HepG2 (cell line): ENCODE measurements around the gene ITGB5. TPM values are rescaled to one million over a fixed set of nuclear protein-coding genes. Genes with fewer than 3 reads are reported as not detected.

Experiments
- ARNT2 ChIP-seq: sonication (generic); formaldehyde crosslinking; IDR thresholded peaks from 2 replicates; pipeline ENCODE4 v1.8.0; 2022; ENCODE audit warnings: mild to moderate bottlenecking, low read depth, missing genetic modification reagents, moderate library complexity
- NRL ChIP-seq: sonication (generic); formaldehyde crosslinking; IDR thresholded peaks from 2 replicates; pipeline ENCODE4 v1.5.0; 2020; ENCODE audit warnings: missing genetic modification reagents, mild to moderate bottlenecking, moderate library complexity, borderline replicate concordance
- POLR2AphosphoS2 ChIP-seq: IDR thresholded peaks from 2 replicates; pipeline ENCODE4 v1.6.1; 2011; ENCODE audit warnings: low read depth, low read length, improper control_type of control experiment
- PPARG ChIP-seq: conservative IDR thresholded peaks from 2 replicates; pipeline ENCODE4 v1.6.1; 2016; ENCODE audit warnings: missing biosample characterization, missing genetic modification reagents
- PRMT3 ChIP-seq: sonication (generic); formaldehyde crosslinking; IDR thresholded peaks from 2 replicates; pipeline ENCODE4 v1.8.1; 2022; ENCODE audit warnings: low read depth, mild to moderate bottlenecking, moderate library complexity, missing genetic modification reagents, borderline replicate concordance
- RFXAP ChIP-seq: sonication (generic); formaldehyde crosslinking; IDR thresholded peaks from 2 replicates; pipeline ENCODE4 v1.4.0; 2020; ENCODE audit warnings: missing genetic modification reagents, borderline replicate concordance
- SRSF1 ChIP-seq: fragments of 200-400 bp; formaldehyde crosslinking; optimal IDR thresholded peaks from 2 replicates; pipeline ENCODE3; 2017; ENCODE audit warnings: mild to moderate bottlenecking, low read depth, low read length, moderate library complexity
- TMF1 ChIP-seq: sonication (generic); formaldehyde crosslinking; IDR thresholded peaks from 2 replicates; pipeline ENCODE4 v1.8.1; 2022; ENCODE audit warnings: low read depth, missing genetic modification reagents
- ZC3H4 ChIP-seq: sonication (generic); formaldehyde crosslinking; IDR thresholded peaks from 2 replicates; pipeline ENCODE4 v1.4.0; 2020; ENCODE audit warnings: missing genetic modification reagents, borderline replicate concordance
- ZNF225 ChIP-seq: sonication (generic); formaldehyde crosslinking; IDR thresholded peaks from 2 replicates; pipeline ENCODE4 v1.4.0; 2020; ENCODE audit warnings: mild to moderate bottlenecking, missing genetic modification reagents
- ZNF431 ChIP-seq: sonication (generic); formaldehyde crosslinking; IDR thresholded peaks from 2 replicates; pipeline ENCODE4 v1.9.0; 2022; ENCODE audit warnings: missing genetic modification reagents, low read depth, mild to moderate bottlenecking, borderline replicate concordance
- ZNF709 ChIP-seq: sonication (generic); formaldehyde crosslinking; IDR thresholded peaks from 2 replicates; pipeline ENCODE4 v1.5.0; 2020; ENCODE audit warnings: mild to moderate bottlenecking, missing genetic modification reagents
- ZNF724P ChIP-seq: sonication (generic); formaldehyde crosslinking; IDR thresholded peaks from 2 replicates; pipeline ENCODE4 v1.8.0; 2022; ENCODE audit warnings: missing genetic modification reagents, borderline replicate concordance
- polyA plus RNA-seq, 8 experiments: library from polyadenylated mRNA; depleted of rRNA in 3 of 8; stranded (reverse) in 7 of 8; unstranded in 1 of 8; fragments of >200 nt; fragmentation: Illumina TruSeq in 4 of 8; extraction: Trizol in 4 of 8; gene quantifications; 2 replicates each; pipeline versions ENCODE4 v1.2.1 to v1.2.3, GENCODE V29; 2011 to 2016; ENCODE audit warnings: low read depth in 4 of 8, missing spikeins in 1 of 8, mixed read lengths in 1 of 8; ENCODE audit not compliant: insufficient read depth in 1 of 8
- total RNA-seq, 5 experiments: library from RNA; depleted of rRNA; stranded (reverse); fragments of >200 nt; fragmentation: Illumina TruSeq; extraction: Trizol; gene quantifications; 2 replicates each; pipeline ENCODE4 v1.2.3, GENCODE V29; 2016; ENCODE audit warnings: low read depth in 1 of 5
- TF ChIP-seq, protein P1 (sequence below): sonication (generic); formaldehyde crosslinking; IDR thresholded peaks from one replicate; pipeline ENCODE4 v1.5.1; 2020; ENCODE audit warnings: mild to moderate bottlenecking, missing genetic modification reagents; ENCODE audit errors: not compliant biosample characterization
- TF ChIP-seq, protein P2 (sequence below): sonication (generic); formaldehyde crosslinking; conservative IDR thresholded peaks from 2 replicates; pipeline ENCODE4 v1.8.0; 2022; ENCODE audit warnings: low read depth, missing genetic modification reagents
- TF ChIP-seq, protein P3 (sequence below): sonication (generic); formaldehyde crosslinking; IDR thresholded peaks from 2 replicates; pipeline ENCODE4 v1.4.0; 2020; ENCODE audit warnings: missing genetic modification reagents

The ITGB5 gene
- total and polyA plus RNA-seq, 2 of the 13 experiments (the other 11 are each of a cell fraction or from before 2014, with no cell fraction given) = 74.1 to 343 TPM

GRCh38 chr3:124887177-124887931, at the start of gene ITGB5 (continued):
- no peak for TF ChIP-seq ZNF724P (CRISPR knock-in tag)
- no peak for TF ChIP-seq POLR2AphosphoS2
- peak; percentile 52 for TF ChIP-seq NRL (CRISPR knock-in tag)
- TF ChIP-seq RFXAP (CRISPR knock-in tag) = 0 out of 2 replicates have a peak, but pooled peaks have one; percentile 40
- peak; percentile 43; the same call in 1 of the 2 replicates for TF ChIP-seq PPARG
- TF ChIP-seq, protein P1, sequence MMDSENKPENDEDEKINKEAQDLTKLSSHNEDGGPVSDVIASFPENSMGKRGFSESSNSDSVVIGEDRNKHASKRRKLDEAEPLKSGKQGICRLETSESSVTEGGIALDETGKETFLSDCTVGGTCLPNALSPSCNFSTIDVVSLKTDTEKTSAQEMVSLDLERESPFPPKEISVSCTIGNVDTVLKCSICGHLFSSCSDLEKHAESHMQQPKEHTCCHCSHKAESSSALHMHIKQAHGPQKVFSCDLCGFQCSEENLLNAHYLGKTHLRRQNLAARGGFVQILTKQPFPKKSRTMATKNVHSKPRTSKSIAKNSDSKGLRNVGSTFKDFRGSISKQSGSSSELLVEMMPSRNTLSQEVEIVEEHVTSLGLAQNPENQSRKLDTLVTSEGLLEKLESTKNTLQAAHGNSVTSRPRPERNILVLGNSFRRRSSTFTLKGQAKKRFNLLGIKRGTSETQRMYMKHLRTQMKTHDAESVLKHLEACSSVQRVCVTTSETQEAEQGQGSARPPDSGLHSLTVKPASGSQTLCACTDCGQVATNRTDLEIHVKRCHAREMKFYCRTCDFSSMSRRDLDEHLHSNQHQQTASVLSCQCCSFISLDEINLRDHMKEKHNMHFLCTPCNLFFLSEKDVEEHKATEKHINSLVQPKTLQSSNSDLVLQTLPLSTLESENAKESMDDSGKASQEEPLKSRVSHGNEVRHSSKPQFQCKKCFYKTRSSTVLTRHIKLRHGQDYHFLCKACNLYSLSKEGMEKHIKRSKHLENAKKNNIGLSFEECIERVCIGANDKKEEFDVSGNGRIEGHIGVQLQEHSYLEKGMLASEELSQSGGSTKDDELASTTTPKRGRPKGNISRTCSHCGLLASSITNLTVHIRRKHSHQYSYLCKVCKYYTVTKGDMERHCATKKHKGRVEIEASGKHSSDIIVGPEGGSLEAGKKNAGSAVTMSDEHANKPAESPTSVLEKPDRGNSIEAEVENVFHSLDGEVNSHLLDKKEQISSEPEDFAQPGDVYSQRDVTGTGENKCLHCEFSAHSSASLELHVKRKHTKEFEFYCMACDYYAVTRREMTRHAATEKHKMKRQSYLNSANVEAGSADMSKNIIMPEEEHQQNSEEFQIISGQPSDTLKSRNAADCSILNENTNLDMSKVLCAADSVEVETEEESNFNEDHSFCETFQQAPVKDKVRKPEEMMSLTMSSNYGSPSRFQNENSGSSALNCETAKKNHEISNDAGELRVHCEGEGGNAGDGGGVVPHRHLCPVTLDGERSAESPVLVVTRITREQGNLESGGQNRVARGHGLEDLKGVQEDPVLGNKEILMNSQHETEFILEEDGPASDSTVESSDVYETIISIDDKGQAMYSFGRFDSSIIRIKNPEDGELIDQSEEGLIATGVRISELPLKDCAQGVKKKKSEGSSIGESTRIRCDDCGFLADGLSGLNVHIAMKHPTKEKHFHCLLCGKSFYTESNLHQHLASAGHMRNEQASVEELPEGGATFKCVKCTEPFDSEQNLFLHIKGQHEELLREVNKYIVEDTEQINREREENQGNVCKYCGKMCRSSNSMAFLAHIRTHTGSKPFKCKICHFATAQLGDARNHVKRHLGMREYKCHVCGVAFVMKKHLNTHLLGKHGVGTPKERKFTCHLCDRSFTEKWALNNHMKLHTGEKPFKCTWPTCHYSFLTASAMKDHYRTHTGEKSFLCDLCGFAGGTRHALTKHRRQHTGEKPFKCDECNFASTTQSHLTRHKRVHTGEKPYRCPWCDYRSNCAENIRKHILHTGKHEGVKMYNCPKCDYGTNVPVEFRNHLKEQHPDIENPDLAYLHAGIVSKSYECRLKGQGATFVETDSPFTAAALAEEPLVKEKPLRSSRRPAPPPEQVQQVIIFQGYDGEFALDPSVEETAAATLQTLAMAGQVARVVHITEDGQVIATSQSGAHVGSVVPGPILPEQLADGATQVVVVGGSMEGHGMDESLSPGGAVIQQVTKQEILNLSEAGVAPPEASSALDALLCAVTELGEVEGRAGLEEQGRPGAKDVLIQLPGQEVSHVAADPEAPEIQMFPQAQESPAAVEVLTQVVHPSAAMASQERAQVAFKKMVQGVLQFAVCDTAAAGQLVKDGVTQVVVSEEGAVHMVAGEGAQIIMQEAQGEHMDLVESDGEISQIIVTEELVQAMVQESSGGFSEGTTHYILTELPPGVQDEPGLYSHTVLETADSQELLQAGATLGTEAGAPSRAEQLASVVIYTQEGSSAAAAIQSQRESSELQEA (CRISPR knock-in tag) = no peak
- TF ChIP-seq, protein P2, sequence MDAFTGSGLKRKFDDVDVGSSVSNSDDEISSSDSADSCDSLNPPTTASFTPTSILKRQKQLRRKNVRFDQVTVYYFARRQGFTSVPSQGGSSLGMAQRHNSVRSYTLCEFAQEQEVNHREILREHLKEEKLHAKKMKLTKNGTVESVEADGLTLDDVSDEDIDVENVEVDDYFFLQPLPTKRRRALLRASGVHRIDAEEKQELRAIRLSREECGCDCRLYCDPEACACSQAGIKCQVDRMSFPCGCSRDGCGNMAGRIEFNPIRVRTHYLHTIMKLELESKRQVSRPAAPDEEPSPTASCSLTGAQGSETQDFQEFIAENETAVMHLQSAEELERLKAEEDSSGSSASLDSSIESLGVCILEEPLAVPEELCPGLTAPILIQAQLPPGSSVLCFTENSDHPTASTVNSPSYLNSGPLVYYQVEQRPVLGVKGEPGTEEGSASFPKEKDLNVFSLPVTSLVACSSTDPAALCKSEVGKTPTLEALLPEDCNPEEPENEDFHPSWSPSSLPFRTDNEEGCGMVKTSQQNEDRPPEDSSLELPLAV = no peak
- no peak; the same call in 1 of the 2 replicates for TF ChIP-seq ZNF225
- TF ChIP-seq PRMT3 = no peak
- peak; percentile 72; the same call in 1 of the 2 replicates for TF ChIP-seq ZNF709 (CRISPR knock-in tag)
- peak; percentile 71 for TF ChIP-seq SRSF1
- peak; percentile 88 for TF ChIP-seq ARNT2 (CRISPR knock-in tag)
- TF ChIP-seq, protein P3, sequence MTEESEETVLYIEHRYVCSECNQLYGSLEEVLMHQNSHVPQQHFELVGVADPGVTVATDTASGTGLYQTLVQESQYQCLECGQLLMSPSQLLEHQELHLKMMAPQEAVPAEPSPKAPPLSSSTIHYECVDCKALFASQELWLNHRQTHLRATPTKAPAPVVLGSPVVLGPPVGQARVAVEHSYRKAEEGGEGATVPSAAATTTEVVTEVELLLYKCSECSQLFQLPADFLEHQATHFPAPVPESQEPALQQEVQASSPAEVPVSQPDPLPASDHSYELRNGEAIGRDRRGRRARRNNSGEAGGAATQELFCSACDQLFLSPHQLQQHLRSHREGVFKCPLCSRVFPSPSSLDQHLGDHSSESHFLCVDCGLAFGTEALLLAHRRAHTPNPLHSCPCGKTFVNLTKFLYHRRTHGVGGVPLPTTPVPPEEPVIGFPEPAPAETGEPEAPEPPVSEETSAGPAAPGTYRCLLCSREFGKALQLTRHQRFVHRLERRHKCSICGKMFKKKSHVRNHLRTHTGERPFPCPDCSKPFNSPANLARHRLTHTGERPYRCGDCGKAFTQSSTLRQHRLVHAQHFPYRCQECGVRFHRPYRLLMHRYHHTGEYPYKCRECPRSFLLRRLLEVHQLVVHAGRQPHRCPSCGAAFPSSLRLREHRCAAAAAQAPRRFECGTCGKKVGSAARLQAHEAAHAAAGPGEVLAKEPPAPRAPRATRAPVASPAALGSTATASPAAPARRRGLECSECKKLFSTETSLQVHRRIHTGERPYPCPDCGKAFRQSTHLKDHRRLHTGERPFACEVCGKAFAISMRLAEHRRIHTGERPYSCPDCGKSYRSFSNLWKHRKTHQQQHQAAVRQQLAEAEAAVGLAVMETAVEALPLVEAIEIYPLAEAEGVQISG (CRISPR knock-in tag) = peak; percentile 35
- 0 out of 2 replicates have a peak, but pooled peaks have one; percentile 14 for TF ChIP-seq TMF1 (CRISPR knock-in tag)
- TF ChIP-seq ZC3H4 (CRISPR knock-in tag) = 0 out of 2 replicates have a peak, but pooled peaks have one; percentile 46
- TF ChIP-seq ZNF431 (CRISPR knock-in tag) = 0 out of 2 replicates have a peak, but pooled peaks have one; percentile 55
